Activated CD8-positive, alpha-beta memory T cell treated with anti-CD3 and anti-CD28 coated beads, Interleukin-2, amount 50 U/mL, for 1 hour (primary cell): ENCODE measurements around the gene ANKRD39.
A peak's percentile ranks its signal among the peaks of the same experiment; 100 is the strongest.

Experiments
- DNase-seq: peaks from one replicate; pipeline ENCODE4 v3.0.0-alpha.2; 2020; ENCODE audit errors: extremely low read depth

The ANKRD39 gene

GRCh38 chr2:96853321-96853720 is 4.5 kb downstream of the ANKRD39 start:
- no peak for DNase-seq

- no peak for DNase-seq
Observed at GRCh38 chr2:96852667-96853066, 5.1 kb downstream of the ANKRD39 start.

- no peak for DNase-seq
Observed at GRCh38 chr2:96848264-96848663, 9.6 kb downstream of the ANKRD39 start.

GRCh38 chr2:96847586-96847985 is 10.2 kb downstream of the ANKRD39 start:
- no peak for DNase-seq

GRCh38 chr2:96846825-96847224 is 11.0 kb downstream of the ANKRD39 start:
- no peak for DNase-seq

GRCh38 chr2:96844405-96844808 is 13.4 kb downstream of the ANKRD39 start:
- DNase-seq = no peak

- no peak for DNase-seq
Observed at GRCh38 chr2:96843538-96844268, 14.1 kb downstream of the ANKRD39 start, which contains the start of gene ANKRD23. ANKRD23 (minus strand) TSS chr2:96844021; CDS start chr2:96843992, 29 bp downstream.

- DNase-seq = no peak
Observed at GRCh38 chr2:96842600-96842999, 15.2 kb downstream of the ANKRD39 start.

GRCh38 chr2:96841701-96842495 is 15.9 kb downstream of the ANKRD39 start:
- no peak for DNase-seq

- no peak for DNase-seq
Observed at GRCh38 chr2:96839875-96840850, 17.7 kb downstream of the ANKRD39 start.

GRCh38 chr2:96839293-96839874 is 18.4 kb downstream of the ANKRD39 start:
- peak; percentile 54 for DNase-seq

GRCh38 chr2:96838345-96839292 is 19.2 kb downstream of the ANKRD39 start:
- no peak for DNase-seq

GRCh38 chr2:96837575-96837974 is 20.2 kb downstream of the ANKRD39 start:
- DNase-seq = no peak

GRCh38 chr2:96835830-96836229 is 22.0 kb downstream of the ANKRD39 start:
- no peak for DNase-seq

GRCh38 chr2:96832754-96833507 is 24.9 kb downstream of the ANKRD39 start:
- no peak for DNase-seq

- no peak for DNase-seq
Observed at GRCh38 chr2:96832408-96832753, 25.4 kb downstream of the ANKRD39 start.

- no peak for DNase-seq
Observed at GRCh38 chr2:96831679-96832078, 26.1 kb downstream of the ANKRD39 start.

GRCh38 chr2:96830044-96830562 is 27.7 kb downstream of the ANKRD39 start:
- DNase-seq = no peak

GRCh38 chr2:96828874-96829273 is 28.9 kb downstream of the ANKRD39 start:
- no peak for DNase-seq
